NOMO-1 treated with DMSO at 0.1 percent for 48 hours (cell line): ENCODE data around the gene RDM1.
"Not testable (repeated sequence)": the region's sequence is repeated elsewhere in the genome, so short reads cannot be mapped to it uniquely, and the experiment has no call there.

Experiments used
- DNase-seq: peaks from one replicate; lab custom pipeline; 2025; ENCODE audit not compliant: unreplicated experiment; lab: John Stamatoyannopoulos, UW

The RDM1 gene

GRCh38 chr17:35930211-35931065 lies at the start of gene RDM1:
TSS of gene RDM1 (minus strand) at chr17:35930773. CDS start at chr17:35930727, 46 bp downstream.
- DNase-seq, result peak; percentile 86

GRCh38 chr17:35978346-35978745 lies 47.8 kb upstream of the RDM1 start:
- DNase-seq, result no peak

DNA sequence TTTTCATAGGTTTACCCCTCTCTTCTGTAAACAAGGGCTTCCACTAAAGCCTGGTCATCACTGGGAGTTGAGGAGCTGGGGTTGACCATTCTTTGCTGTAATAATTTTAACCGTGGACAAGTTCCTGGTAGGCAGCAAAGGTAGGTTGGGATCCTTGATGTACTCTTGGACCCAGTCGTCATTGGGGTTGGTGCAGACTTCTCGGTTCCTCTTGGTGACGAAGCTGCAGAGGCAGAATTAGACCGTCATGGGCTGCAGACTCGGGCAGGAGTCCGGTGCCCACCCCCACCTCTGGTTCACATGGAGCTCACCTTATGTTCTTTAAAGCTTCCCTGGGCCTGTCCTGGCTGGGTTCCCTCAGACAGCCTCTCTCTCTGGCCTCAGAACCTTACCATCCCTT lies 46.9 kb upstream of the RDM1 start:
- DNase-seq, result no peak

DNA sequence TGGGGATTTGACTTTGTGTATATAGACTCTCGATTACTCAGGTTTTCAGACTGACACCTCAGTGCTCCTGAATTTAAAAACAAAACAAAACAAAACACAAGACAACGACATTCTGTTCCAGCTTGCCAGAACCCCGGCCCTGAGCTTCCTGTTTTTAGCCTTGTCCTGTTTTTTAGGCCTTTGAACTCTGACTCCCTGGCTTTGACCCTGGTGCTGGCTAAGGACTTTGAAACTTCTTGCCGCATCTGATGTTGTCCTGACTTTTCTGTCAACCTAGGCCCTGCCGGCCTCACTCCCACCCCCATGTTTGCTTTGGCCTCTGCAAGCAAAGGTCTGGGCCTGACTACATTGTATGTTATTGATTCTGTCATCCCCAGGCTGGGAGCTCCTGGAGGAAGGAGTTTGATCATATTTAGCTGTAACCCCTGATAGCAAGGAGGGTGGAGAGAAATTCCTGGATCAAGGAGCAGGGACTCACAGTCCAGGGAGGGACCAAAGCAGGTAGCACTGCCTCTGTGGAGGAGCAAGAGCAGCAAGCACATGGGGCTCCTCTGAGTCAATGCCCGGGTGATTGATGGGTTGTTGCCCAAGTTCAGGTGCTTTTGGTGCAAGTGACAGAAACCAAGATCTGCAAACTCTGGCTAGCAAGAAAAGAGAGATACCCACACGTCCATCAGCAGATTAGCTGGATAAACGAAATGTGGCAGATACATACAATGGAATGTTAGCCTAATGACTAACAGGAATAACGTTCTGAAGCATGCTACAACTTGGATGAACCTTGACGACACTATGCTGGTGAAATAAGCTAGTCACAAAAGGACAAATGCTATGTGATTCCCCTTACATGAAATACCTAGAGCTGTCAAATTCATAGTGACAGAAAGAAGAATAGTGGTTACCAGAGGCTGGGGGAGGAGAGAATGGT lies 43.0 kb upstream of the RDM1 start:
- no peak for DNase-seq

GRCh38 chr17:35972945-35973332 lies 42.4 kb upstream of the RDM1 start:
- no peak for DNase-seq

- no peak for DNase-seq
Measured at GRCh38 chr17:35972535-35972934, 42.0 kb upstream of the RDM1 start.

- DNase-seq, result no peak
Measured at GRCh38 chr17:35972066-35972465, 41.5 kb upstream of the RDM1 start.

DNA sequence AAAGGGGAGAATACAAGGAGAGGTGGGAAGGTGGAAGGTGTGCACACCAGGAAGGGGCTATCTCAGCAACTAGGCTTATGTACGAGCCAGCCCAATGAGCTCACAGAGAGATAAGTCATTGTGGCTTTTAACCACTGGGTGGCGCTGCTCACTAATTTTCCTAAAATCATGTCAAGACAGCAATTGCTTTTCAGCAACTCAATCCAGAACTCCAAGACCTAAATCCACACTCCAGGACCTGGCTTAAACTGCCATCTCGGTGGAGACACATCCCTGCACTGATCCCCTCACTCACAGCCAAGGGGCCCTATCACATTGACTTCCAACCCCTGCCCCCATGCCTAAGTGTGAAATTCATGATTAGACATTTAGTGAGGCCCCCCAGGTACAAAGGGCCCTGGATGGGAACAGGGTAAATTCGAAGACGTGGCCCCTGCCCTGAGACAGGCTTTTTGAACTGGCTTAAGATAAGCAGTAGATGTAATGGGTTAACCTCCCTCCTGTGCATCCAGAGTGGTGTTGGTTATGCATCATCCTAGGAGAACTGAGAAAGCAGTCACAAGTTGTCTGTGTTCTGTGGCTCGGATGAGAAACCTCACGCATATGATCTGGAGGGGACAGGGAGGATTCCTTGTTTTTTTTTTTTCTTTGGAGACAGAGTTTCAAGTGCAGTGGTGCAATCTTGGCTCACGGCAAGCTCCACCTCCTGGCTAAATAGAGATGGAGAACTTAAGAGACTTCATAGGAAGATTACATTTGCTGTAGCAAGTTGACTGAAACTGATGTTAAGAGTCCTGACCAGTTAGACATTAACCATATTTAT lies 39.2 kb upstream of the RDM1 start:
- DNase-seq, result peak; percentile 44

- no peak for DNase-seq
Measured at GRCh38 chr17:35968520-35969054, 38.0 kb upstream of the RDM1 start.

DNA sequence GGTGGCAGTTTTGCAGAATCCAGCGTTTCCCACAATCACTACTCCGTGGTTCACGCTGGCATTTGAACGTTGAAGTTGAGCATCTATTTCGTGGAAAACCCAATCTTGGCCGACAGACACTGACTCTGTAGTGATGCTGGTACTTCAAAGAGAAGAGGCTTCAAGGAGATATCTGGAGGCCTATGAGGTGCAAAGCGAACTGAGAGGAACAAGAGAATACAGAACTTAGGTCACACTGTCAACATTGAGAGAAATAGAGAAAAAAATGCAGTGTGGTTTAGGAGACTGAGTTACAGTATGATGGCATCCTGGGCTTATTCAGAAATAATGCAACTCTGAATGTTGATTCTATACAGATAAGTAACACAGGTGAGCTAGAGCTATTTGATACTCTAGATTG lies 34.7 kb upstream of the RDM1 start:
- no peak for DNase-seq

GRCh38 chr17:35963663-35964062 lies 33.1 kb upstream of the RDM1 start:
- no peak for DNase-seq

- no peak for DNase-seq
Measured at GRCh38 chr17:35953720-35954119, 23.1 kb upstream of the RDM1 start.

DNA sequence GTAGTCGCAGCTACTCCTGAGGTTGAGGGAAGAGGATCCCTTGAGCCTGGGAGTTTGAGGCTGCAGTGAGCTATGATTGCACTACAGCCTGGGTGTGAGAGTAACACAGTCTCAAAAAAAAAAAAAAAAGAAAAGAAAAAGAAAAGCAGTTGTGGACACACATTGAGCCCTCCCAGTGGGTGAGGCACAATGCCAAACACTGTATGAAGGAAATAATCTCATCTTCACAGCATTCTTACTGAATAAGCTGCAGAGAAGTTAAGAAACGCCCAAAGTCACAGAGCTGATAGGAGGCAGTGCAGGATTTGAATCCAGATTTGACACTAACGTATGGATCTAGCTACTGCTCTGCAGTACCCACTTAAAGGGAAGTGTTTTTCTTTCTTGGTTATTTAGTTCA lies 18.8 kb upstream of the RDM1 start:
- no peak for DNase-seq

DNA sequence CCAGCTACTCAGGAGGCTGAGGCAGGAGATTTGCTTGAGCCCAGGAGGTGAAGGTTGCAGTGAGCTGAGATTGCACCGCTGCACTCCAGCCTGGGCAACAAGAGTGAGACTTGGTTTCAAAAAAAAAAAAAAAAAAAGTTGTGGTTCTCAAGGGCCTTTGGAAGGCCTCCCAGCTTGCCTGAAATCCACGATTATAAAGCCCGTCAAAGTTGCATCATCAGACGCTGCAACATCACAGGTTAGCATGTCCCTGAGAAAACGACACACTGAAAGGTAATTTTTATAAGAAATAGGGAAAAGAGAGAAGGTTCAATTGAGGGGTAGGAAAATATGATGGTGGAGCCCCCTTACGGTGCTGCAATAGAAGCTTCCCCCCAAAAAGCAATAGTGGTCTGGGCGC lies 17.5 kb upstream of the RDM1 start:
- no peak for DNase-seq

DNA sequence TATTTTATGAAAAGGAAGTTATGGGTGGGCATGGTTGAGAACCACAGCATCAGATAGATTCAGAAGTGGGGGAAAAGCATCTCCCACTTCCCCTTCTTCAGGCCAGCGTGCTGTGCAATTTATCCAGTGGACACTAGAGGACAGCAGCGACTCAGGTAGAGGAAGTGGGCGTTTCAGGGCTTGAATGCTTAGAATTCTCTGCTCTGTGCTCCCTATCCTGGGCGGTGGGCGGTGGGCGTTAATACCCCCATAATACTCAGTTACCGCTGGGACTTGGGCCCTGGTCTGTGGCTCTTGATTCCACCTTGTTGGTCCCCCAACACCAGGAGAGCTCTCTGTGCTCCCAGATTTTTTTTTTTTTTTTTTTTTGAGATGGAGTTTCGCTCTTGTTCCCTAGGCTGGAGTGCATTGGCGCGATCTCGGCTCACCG lies 16.6 kb upstream of the RDM1 start:
- peak; percentile 77 for DNase-seq

GRCh38 chr17:35944151-35944550 lies 13.6 kb upstream of the RDM1 start:
- DNase-seq, result no peak

GRCh38 chr17:35943537-35943936 lies 13.0 kb upstream of the RDM1 start, which contains the start of gene LYZL6:
TSS of gene LYZL6 (minus strand) at chr17:35943713. CDS start at chr17:35939356, 4,357 bp downstream.
- DNase-seq, result no peak

DNA sequence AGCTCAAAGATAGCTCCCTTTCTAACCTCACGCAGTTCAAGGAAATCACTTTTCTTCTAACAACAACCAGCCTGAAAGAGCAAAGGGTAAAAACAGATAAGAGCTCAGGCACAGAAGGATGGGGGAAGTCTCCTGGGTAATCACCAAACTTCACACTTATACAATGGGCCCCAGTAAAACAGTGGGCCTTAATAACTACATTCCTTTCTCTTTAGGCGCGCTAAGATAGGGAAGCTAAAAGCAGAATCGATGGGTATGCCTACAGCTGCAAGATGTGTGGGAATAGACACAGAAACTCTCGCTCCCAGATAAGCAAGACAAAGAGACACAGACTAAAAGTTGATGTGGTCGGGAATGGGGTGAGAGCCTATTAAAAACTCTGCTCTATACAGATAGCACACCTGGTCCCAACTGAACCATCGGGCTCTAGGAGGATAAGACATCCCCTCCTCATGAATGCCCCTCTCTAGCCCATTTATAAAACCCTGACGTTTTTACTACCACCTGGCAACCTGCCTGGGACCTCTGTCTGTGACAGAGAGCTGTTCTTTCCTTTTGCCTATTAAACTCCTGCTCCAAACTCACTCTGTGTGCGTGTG lies 12.1 kb upstream of the RDM1 start:
- no peak for DNase-seq

DNA sequence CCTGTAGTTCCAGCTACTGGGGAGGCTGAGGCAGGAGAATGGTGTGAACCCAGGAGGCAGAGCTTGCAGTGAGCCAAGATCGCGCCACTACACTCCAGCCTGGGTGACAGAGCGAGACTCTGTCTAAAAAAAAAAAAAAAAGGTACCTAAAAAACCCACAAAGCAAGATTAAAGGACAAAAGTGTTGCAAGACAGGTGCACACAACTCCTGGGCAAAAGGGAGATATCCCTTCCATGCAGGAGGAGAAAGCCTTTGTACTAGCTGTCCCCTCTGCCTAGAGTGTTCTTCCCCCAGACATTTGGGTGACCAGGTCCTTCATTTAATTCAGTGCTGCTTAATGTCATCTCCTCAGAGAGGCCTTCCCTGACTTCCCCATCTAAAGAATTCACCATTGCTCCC lies 7.9 kb upstream of the RDM1 start:
- not testable (repeated sequence) for DNase-seq

GRCh38 chr17:35936063-35936462 lies 5.5 kb upstream of the RDM1 start:
- no peak for DNase-seq
